GM12801 (cell line): ENCODE data around the gene FUOM.

Experiments
- TF ChIP-seq, protein P1 (sequence below): IDR thresholded peaks from one replicate; pipeline ENCODE4 v1.5.1; 2011; ENCODE audit warnings: control low read depth; ENCODE audit not compliant: insufficient read length; ENCODE audit errors: extremely low read depth

FUOM gene

DNA sequence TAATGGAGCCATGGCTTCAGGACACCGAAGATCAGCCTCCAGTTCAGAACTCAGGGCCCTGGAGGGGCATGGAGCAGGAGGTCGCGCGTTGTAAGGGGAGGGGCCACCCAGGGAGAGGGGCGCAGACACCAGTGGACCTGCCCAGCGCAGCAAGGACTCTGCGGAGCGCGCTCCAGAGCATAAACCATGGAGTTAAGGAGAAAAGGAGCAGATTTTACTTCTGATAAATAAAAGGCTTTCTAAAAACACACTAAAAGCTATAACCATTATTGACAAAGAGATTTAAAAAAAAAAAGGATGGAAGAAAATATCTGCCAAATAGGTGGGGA is 31.6 kb downstream of the FUOM start:
- TF ChIP-seq, protein P1, sequence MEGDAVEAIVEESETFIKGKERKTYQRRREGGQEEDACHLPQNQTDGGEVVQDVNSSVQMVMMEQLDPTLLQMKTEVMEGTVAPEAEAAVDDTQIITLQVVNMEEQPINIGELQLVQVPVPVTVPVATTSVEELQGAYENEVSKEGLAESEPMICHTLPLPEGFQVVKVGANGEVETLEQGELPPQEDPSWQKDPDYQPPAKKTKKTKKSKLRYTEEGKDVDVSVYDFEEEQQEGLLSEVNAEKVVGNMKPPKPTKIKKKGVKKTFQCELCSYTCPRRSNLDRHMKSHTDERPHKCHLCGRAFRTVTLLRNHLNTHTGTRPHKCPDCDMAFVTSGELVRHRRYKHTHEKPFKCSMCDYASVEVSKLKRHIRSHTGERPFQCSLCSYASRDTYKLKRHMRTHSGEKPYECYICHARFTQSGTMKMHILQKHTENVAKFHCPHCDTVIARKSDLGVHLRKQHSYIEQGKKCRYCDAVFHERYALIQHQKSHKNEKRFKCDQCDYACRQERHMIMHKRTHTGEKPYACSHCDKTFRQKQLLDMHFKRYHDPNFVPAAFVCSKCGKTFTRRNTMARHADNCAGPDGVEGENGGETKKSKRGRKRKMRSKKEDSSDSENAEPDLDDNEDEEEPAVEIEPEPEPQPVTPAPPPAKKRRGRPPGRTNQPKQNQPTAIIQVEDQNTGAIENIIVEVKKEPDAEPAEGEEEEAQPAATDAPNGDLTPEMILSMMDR: no peak

DNA sequence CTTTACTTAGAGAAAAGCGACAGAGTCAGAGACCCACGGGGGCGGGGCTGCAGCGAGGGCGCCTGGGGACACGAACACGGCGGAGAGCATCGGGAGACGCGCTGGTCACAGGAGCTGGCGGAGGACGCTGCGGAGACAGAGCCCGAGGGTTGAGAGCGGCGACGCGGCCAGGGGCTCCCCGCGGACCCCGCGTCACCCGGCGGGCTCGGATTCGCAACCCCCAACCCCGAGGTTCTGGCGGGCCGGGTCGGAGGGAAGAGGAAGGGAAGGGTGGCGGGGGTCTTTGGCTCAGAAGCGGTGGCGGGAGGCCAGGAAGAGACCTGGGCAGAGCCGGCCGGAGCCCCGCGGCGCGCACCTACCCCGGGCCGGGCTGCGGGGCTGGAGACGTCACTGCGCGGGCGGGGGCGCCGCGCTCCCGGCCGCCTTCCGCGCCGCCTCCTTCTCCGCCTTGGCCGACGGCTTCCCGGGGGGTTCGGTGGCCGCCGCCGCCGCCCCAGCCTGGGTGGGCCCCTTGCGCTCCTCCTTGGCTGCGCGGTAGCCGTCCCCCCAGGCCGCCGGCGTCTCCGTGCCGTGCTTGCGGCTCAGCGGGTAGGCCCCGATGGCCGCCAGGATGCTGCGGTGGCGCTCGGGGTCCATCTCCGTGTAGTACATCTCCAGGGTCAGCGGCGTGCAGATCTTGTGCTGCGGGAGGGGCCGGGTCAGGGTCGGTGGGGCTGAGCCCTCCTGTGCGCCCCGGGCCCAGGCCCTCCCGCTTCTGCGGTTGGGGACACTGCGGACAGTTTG is 32.2 kb downstream of the FUOM start:
- TF ChIP-seq, protein P1: no peak

DNA sequence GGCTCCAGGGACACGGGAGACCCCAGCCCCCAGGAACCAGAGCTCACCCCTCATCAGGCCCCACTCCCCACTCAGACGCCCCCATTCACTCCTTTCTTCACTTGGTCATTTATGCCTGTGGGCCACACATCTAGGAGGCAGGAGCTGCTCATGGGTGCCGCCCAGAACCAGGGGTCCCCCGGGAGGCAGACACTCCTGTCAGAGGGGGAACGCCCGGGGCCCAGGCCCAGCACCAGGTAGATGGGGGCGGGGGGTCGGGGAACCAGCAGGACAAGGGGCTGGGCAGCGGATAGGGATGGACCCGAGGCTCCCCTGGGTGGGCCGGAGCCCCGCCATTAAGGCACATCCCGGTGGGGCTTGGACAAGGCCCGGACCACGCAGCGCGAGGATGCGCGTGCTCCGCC is 33.0 kb downstream of the FUOM start:
- TF ChIP-seq, protein P1: no peak

- TF ChIP-seq, protein P1: no peak
Measured at GRCh38 chr10:133324198-133324792, 33.5 kb downstream of the FUOM start.

- TF ChIP-seq, protein P1: no peak
Measured at GRCh38 chr10:133318494-133319127, 39.2 kb downstream of the FUOM start.

- TF ChIP-seq, protein P1: no peak
Measured at GRCh38 chr10:133316732-133317131, 41.1 kb downstream of the FUOM start.

GRCh38 chr10:133316266-133316665 is 41.6 kb downstream of the FUOM start:
- TF ChIP-seq, protein P1: no peak
